GM23338 (cell line): Measurements from ENCODE around the gene TMEM43.

Experiments used
- CTCF ChIP-seq, 2 experiments: fragments of 200-600 bp in 1 of 2; sonication (generic) in 1 of 2; conservative IDR thresholded peaks; 2 replicates each; pipeline versions ENCODE4 v1.5.1 to v1.6.1; 2016 to 2017; ENCODE audit warnings: antibody characterized with exemption in 2 of 2, low read depth in 2 of 2, mild to moderate bottlenecking in 2 of 2, moderate library complexity in 1 of 2
- EZH2 ChIP-seq: fragments of 200-600 bp; sonication (generic); IDR thresholded peaks from one replicate; pipeline ENCODE4 v1.8.0; 2017; ENCODE audit warnings: antibody characterized with exemption, mild to moderate bottlenecking, low read depth; ENCODE audit not compliant: unreplicated experiment
- NANOG ChIP-seq: IDR thresholded peaks from 2 replicates; pipeline ENCODE4 v1.6.1; 2016; ENCODE audit warnings: antibody characterized with exemption, borderline replicate concordance
- POLR2AphosphoS5 ChIP-seq: IDR thresholded peaks from 2 replicates; pipeline ENCODE4 v1.6.1; 2016; ENCODE audit warnings: antibody characterized with exemption, low read depth
- REST ChIP-seq: IDR thresholded peaks from one replicate; pipeline ENCODE4 v1.6.1; 2018; ENCODE audit warnings: antibody characterized with exemption; ENCODE audit not compliant: unreplicated experiment

DNA sequence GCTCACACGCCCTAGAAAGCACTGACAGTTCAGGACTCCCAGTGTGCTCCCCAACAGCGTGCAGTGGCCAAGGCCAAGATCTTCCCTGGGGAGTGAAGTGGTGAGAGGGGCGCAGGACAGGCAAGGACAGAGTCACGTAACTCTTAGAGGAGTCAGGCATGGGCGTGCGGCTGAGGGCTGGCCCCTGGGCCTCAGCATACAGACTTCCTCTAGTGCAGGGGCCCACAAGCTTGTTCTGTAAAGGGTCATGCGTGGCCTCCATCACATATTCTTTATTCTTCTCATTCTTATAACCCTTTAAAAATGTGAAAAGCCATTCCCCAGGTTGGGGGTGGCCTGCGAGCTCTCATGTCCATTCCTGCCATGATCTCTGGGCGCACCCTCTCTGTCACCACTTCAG lies 25.2 kb downstream of the TMEM43 start:
- no peak for TF ChIP-seq REST
- no peak for TF ChIP-seq CTCF (conservative IDR thresholded peaks at IDR 0.05; ENCODE audit: low read depth in 2 of 2)
- no peak for TF ChIP-seq EZH2
- no peak for TF ChIP-seq NANOG
- no peak for TF ChIP-seq POLR2AphosphoS5
